Measurements from ENCODE around the gene CD93. TPM values are rescaled to one million over a fixed set of nuclear protein-coding genes. Genes with fewer than 3 reads are reported as not detected.

The CD93 gene
- total RNA-seq, 2 donors from 2014 or later, result 13.9 to 31.1 TPM

- Histone ChIP-seq H3K27me3 (replicated peaks; ENCODE audit: insufficient read depth) (no peaks in the 10 kb centered on the region), H3K9me3 (no peaks in the 10 kb centered on the region), H3K36me3 (no peaks in the 10 kb centered on the region), H3K4me3 (no peak overlapping the region), H3K27ac (no peak overlapping the region), H3K4me1 (replicated peaks) (no peaks in the 10 kb centered on the region)
- DNase-seq (ENCODE audit: low spot score), result no peak
- intact Hi-C loops (cut with DNase I), result no loop called here
- TF ChIP-seq POLR2AphosphoS5 (IDR thresholded peaks at IDR 0.05) (no peak), POLR2A (IDR thresholded peaks at IDR 0.05) (no peak), CTCF (IDR thresholded peaks at IDR 0.05) (no peak)
- WGBS, result 82% methylated on average over 4 of the region's 4 CpGs
Measured at GRCh38 chr20:23130622-23131140, 44.6 kb upstream of the CD93 start.

- WGBS, result 91% methylated on average over 12 of the region's 12 CpGs
- Histone ChIP-seq H3K4me1 (replicated peaks) (no peaks in the 10 kb centered on the region), H3K27ac (no peak overlapping the region), H3K27me3 (replicated peaks; ENCODE audit: insufficient read depth) (no peaks in the 10 kb centered on the region), H3K9me3 (no peaks in the 10 kb centered on the region), H3K36me3 (no peaks in the 10 kb centered on the region), H3K4me3 (no peak overlapping the region)
- TF ChIP-seq POLR2A (IDR thresholded peaks at IDR 0.05) (no peak), POLR2AphosphoS5 (IDR thresholded peaks at IDR 0.05) (no peak), CTCF (IDR thresholded peaks at IDR 0.05) (no peak)
- no peak for DNase-seq (ENCODE audit: low spot score)
- intact Hi-C loops (cut with DNase I), result no loop called here
Measured at GRCh38 chr20:23129891-23130621, 43.9 kb upstream of the CD93 start.

- Histone ChIP-seq H3K27ac (no peak overlapping the region), H3K9me3 (no peaks in the 10 kb centered on the region), H3K4me3 (no peak overlapping the region), H3K36me3 (no peaks in the 10 kb centered on the region), H3K27me3 (replicated peaks; ENCODE audit: insufficient read depth) (no peaks in the 10 kb centered on the region), H3K4me1 (replicated peaks) (no peaks in the 10 kb centered on the region)
- TF ChIP-seq POLR2A (IDR thresholded peaks at IDR 0.05) (no peak), POLR2AphosphoS5 (IDR thresholded peaks at IDR 0.05) (no peak), CTCF (IDR thresholded peaks at IDR 0.05) (no peak)
- intact Hi-C loops (cut with DNase I), result no loop called here
- no peak for DNase-seq (ENCODE audit: low spot score)
- 100% methylated on average over 2 of the region's 2 CpGs for WGBS
Measured at GRCh38 chr20:23129266-23129665, 43.1 kb upstream of the CD93 start.

- TF ChIP-seq CTCF (IDR thresholded peaks at IDR 0.05) (no peak), POLR2AphosphoS5 (IDR thresholded peaks at IDR 0.05) (no peak), POLR2A (IDR thresholded peaks at IDR 0.05) (no peak)
- no peaks in the 10 kb centered on the region for H3K9me3 ChIP-seq
- intact Hi-C loops (cut with DNase I), result no loop called here
- WGBS, result 97% methylated on average over 13 of the region's 13 CpGs
- no peaks in the 10 kb centered on the region for H3K27me3 ChIP-seq (replicated peaks; ENCODE audit: insufficient read depth)
- no peak overlapping the region for H3K27ac ChIP-seq
- no peaks in the 10 kb centered on the region for H3K36me3 ChIP-seq
- no peak overlapping the region for H3K4me3 ChIP-seq
- no peak for DNase-seq (ENCODE audit: low spot score)
- H3K4me1 ChIP-seq (replicated peaks), result no peaks in the 10 kb centered on the region
Measured at GRCh38 chr20:23128461-23129125, 42.5 kb upstream of the CD93 start.
